ENCODE data around the gene ZSCAN25.

ZSCAN25 gene

DNA sequence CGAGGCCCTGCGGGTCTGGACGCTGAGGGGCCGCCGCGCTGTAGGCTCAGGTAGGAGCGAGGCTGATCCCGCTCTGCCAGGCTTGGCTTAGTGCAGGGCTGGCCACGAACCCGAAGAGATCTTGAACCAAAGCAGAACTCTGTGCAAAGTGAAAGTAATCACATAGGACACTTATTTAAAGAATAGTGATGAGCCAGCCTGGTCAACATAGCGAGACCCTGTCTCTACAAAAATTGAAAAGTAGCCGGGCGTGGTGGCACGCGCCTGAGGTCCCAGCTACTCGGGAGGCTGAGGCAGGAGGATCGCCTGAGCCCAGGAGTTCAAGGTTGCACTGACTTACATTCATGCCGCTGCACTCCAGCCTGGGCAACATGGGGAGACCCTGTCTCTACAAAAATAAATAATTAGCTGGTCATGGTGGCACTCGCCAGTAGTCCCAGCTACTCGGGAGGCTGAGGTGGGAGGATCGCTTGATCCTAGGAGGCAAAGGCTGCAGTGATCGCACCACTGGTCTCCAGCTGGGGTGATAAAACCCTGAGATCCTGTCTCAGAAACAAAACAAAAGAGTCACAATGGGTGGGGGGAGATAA is 541 bp downstream of the ZSCAN25 start:
- no peak for DNase-seq (ENCODE audit: low read depth)
- TF ChIP-seq, protein P1, sequence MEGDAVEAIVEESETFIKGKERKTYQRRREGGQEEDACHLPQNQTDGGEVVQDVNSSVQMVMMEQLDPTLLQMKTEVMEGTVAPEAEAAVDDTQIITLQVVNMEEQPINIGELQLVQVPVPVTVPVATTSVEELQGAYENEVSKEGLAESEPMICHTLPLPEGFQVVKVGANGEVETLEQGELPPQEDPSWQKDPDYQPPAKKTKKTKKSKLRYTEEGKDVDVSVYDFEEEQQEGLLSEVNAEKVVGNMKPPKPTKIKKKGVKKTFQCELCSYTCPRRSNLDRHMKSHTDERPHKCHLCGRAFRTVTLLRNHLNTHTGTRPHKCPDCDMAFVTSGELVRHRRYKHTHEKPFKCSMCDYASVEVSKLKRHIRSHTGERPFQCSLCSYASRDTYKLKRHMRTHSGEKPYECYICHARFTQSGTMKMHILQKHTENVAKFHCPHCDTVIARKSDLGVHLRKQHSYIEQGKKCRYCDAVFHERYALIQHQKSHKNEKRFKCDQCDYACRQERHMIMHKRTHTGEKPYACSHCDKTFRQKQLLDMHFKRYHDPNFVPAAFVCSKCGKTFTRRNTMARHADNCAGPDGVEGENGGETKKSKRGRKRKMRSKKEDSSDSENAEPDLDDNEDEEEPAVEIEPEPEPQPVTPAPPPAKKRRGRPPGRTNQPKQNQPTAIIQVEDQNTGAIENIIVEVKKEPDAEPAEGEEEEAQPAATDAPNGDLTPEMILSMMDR (conservative IDR thresholded peaks at IDR 0.05; ENCODE audit: control insufficient read depth, insufficient read depth, low read depth, low read length) = no peak
- peak overlapping the region; percentile 91 for H3K4me3 ChIP-seq (ENCODE audit: control insufficient read depth, low read depth, low read length)

DNA sequence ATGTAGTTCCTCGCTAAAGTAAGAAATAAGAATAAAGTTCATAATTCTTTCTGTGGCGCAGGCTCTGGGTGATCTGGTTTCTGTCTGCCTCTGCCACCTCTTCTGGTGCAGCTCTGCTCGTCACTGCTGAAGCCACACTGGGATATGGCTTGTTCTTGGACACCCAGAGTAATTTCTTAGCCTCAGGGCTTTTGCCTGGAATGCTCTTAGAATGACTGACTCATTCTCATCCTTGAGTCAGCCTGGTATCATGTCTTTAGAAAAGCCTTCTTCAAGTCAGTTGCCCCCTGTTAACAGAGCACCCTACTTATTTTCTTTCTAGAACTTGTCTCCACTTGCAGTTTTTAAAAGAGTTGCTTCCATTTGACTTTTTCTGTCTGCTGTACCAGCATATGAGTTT is 2.0 kb downstream of the ZSCAN25 start:
- H3K4me3 ChIP-seq (ENCODE audit: control insufficient read depth, low read depth, low read length) = no peak overlapping the region
- DNase-seq (ENCODE audit: low read depth) = peak; percentile 36
- TF ChIP-seq, protein P1 (conservative IDR thresholded peaks at IDR 0.05; ENCODE audit: control insufficient read depth, insufficient read depth, low read depth, low read length) = no peak

GRCh38 chr7:99619571-99620130 is 2.9 kb downstream of the ZSCAN25 start:
- DNase-seq (ENCODE audit: low read depth) = no peak
- no peak overlapping the region for H3K4me3 ChIP-seq (ENCODE audit: control insufficient read depth, low read depth, low read length)
- TF ChIP-seq, protein P1 (conservative IDR thresholded peaks at IDR 0.05; ENCODE audit: control insufficient read depth, insufficient read depth, low read depth, low read length) = no peak

DNA sequence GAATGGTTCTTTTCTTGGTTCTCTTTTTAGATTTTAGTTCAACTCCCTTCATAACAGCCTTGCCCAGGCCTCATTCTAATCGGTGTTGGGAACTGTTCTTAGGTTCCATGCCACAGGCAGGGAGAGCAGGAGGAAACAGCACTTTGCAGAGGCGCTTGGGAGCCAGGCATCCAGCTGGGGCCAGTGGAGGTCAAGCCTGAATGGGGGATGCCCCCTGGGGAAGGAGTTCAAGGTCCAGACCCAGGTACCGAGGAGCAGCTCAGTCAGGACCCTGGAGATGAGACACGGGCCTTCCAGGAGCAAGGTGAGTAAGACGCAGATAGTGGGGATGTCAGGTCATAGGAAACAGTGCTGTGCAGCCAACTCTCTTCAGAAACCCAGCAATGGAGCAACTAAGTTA is 4.5 kb downstream of the ZSCAN25 start:
- TF ChIP-seq, protein P1 (conservative IDR thresholded peaks at IDR 0.05; ENCODE audit: control insufficient read depth, insufficient read depth, low read depth, low read length) = no peak

GRCh38 chr7:99622596-99622995 is 5.8 kb downstream of the ZSCAN25 start:
- no peak for DNase-seq (ENCODE audit: low read depth)
- TF ChIP-seq, protein P1 (conservative IDR thresholded peaks at IDR 0.05; ENCODE audit: control insufficient read depth, insufficient read depth, low read depth, low read length) = no peak
- H3K4me3 ChIP-seq (ENCODE audit: control insufficient read depth, low read depth, low read length) = no peak overlapping the region

More for the DNA sequence above, 4.5 kb downstream of the ZSCAN25 start:
- no peak overlapping the region for H3K4me3 ChIP-seq (ENCODE audit: control insufficient read depth, low read depth, low read length)
- DNase-seq (ENCODE audit: low read depth) = no peak

DNA sequence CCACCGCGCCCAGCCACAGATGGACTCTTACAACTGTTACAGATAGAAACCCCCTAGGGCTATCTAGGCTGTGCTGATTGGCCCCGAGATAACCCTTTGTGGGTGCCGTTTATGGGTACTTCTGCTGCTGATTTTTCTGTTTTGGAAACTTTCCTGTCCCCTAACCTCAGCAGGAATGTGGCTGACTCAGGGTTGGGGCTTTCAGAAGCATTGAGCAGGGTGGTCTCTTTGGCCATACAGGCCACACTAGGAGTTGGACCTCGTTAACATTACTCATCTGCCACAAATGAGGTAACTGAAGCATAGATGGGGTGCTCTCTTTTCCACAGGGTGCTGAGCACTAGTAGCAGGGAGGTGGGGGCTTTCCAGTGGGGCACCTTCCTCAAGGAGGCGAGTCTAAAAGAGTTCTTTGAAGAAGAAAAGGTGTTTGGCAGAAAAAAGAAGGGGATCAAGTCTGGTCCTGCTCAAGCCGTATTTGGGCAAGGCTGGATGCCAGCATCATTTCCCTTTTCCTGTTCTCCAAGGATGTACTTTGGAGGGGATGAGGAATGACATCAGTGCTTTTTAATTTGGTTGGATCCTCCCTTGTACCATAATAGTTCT is 6.4 kb downstream of the ZSCAN25 start:
- H3K4me3 ChIP-seq (ENCODE audit: control insufficient read depth, low read depth, low read length) = no peak overlapping the region
- TF ChIP-seq, protein P1 (conservative IDR thresholded peaks at IDR 0.05; ENCODE audit: control insufficient read depth, insufficient read depth, low read depth, low read length) = no peak
- no peak for DNase-seq (ENCODE audit: low read depth)
